ENCODE measurements around the gene GAS6.

DNA sequence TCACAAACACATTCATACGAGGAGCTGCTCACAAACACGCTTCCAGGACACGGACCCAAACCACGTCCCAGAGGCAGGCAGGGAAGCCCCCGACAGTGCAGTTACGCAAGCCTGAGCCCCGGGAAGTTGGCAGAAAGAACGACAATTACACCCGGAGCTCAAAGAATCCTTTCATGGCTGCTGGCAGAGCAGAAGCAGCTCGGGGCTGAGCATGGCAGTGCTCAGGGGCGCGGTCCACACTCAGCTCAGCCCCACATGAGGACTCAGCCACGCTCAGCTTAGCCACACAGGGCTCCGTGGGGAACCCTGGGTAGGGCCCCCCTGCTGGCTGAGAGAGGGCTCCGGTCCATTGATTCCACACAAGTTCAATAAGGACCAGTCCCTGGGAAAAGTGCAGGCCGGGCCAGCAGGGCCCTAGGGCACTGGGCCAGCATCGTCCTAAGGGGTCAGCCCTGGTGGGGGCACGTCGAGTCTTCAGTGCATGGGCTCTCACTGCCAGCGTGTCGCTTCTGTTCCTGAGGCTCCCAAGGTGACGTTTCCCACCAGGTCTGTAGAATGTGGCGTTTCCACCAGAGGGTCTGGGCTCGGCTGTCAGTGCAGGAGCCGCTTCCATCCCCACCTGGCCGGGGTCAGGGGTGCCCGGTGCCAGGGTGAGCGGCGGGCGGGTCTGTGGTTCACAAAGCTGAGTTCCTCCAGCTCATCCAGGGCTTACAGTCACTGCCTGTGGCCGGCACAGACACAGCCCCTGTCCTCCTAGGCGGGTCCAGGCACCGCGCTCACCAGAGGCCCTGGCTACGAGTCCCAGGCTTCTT, 23.1 kb downstream of the GAS6 start:
- TF ChIP-seq, protein P1, sequence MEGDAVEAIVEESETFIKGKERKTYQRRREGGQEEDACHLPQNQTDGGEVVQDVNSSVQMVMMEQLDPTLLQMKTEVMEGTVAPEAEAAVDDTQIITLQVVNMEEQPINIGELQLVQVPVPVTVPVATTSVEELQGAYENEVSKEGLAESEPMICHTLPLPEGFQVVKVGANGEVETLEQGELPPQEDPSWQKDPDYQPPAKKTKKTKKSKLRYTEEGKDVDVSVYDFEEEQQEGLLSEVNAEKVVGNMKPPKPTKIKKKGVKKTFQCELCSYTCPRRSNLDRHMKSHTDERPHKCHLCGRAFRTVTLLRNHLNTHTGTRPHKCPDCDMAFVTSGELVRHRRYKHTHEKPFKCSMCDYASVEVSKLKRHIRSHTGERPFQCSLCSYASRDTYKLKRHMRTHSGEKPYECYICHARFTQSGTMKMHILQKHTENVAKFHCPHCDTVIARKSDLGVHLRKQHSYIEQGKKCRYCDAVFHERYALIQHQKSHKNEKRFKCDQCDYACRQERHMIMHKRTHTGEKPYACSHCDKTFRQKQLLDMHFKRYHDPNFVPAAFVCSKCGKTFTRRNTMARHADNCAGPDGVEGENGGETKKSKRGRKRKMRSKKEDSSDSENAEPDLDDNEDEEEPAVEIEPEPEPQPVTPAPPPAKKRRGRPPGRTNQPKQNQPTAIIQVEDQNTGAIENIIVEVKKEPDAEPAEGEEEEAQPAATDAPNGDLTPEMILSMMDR (IDR thresholded peaks at IDR 0.05; ENCODE audit: poor library complexity, severe bottlenecking), result no peak
- TF ChIP-seq EP300 (conservative IDR thresholded peaks at IDR 0.05; ENCODE audit: poor library complexity, severe bottlenecking) (no peak), MXI1 (conservative IDR thresholded peaks at IDR 0.05; ENCODE audit: poor library complexity, severe bottlenecking) (no peak), RAD21 (conservative IDR thresholded peaks at IDR 0.05) (no peak), SMC3 (conservative IDR thresholded peaks at IDR 0.05; ENCODE audit: poor library complexity) (no peak), POLR2AphosphoS5 (IDR thresholded peaks at IDR 0.05) (no peak), TAF1 (IDR thresholded peaks at IDR 0.05; ENCODE audit: low read depth) (no peak), EZH2 (IDR thresholded peaks at IDR 0.05; ENCODE audit: borderline replicate concordance, insufficient read depth, low read length, poor library complexity, severe bottlenecking) (no peak)
- TF ChIP-seq, protein P2, sequence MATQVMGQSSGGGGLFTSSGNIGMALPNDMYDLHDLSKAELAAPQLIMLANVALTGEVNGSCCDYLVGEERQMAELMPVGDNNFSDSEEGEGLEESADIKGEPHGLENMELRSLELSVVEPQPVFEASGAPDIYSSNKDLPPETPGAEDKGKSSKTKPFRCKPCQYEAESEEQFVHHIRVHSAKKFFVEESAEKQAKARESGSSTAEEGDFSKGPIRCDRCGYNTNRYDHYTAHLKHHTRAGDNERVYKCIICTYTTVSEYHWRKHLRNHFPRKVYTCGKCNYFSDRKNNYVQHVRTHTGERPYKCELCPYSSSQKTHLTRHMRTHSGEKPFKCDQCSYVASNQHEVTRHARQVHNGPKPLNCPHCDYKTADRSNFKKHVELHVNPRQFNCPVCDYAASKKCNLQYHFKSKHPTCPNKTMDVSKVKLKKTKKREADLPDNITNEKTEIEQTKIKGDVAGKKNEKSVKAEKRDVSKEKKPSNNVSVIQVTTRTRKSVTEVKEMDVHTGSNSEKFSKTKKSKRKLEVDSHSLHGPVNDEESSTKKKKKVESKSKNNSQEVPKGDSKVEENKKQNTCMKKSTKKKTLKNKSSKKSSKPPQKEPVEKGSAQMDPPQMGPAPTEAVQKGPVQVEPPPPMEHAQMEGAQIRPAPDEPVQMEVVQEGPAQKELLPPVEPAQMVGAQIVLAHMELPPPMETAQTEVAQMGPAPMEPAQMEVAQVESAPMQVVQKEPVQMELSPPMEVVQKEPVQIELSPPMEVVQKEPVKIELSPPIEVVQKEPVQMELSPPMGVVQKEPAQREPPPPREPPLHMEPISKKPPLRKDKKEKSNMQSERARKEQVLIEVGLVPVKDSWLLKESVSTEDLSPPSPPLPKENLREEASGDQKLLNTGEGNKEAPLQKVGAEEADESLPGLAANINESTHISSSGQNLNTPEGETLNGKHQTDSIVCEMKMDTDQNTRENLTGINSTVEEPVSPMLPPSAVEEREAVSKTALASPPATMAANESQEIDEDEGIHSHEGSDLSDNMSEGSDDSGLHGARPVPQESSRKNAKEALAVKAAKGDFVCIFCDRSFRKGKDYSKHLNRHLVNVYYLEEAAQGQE (IDR thresholded peaks at IDR 0.05; ENCODE audit: borderline replicate concordance), result no peak
